ENCODE data around the gene MAP3K2. TPM values are rescaled to one million over a fixed set of nuclear protein-coding genes. Genes with fewer than 3 reads are reported as not detected.

MAP3K2 gene
- total RNA-seq, 1 donor = 41.6 TPM

DNA sequence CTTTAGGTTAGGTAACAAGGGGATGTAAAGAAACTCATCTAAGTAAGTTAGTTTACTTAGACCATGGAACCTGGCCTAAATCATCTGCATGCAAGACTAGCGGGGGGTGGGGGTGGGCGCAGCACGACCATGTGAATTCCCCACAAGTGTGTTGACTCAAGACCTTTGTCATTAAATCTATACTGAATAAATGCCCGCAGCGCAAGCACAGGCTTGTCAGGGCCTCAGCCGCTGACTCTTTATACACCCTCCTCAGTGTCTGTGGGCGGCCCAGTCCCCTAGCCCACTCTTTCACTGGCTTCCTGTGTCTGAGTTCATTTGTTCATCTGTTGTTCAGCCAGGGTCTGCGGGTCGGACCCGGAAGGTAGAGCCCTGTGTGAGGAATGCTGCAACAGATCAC, 17.8 kb downstream of the MAP3K2 start:
- H3K4me3 ChIP-seq (ENCODE audit: low read depth, low read length) = no peak overlapping the region
- TF ChIP-seq, protein P1, sequence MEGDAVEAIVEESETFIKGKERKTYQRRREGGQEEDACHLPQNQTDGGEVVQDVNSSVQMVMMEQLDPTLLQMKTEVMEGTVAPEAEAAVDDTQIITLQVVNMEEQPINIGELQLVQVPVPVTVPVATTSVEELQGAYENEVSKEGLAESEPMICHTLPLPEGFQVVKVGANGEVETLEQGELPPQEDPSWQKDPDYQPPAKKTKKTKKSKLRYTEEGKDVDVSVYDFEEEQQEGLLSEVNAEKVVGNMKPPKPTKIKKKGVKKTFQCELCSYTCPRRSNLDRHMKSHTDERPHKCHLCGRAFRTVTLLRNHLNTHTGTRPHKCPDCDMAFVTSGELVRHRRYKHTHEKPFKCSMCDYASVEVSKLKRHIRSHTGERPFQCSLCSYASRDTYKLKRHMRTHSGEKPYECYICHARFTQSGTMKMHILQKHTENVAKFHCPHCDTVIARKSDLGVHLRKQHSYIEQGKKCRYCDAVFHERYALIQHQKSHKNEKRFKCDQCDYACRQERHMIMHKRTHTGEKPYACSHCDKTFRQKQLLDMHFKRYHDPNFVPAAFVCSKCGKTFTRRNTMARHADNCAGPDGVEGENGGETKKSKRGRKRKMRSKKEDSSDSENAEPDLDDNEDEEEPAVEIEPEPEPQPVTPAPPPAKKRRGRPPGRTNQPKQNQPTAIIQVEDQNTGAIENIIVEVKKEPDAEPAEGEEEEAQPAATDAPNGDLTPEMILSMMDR (IDR thresholded peaks at IDR 0.05; ENCODE audit: insufficient read depth, low read length) = no peak
- DNase-seq (ENCODE audit: low read depth) = no peak

DNA sequence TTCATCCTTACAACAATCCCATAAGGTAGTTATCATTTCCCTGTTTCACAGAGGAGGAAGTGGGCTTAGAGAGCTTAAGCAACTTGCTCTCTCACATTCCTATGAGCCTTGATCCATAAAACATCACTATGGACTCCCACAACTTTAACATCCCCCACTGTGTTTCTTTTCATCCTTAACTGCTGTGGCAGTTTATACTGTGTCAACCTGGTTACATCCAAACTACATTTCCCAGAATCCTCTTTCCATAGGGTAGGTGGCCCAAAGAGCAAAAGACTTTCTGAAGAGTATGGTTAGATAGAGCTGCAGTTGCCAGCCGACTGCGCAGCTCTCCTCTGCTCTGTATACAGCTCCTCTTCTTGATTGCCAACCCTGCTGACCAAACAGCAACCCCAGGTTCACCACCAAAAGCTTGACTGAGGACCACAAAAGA, 22.5 kb downstream of the MAP3K2 start:
- H3K4me3 ChIP-seq (ENCODE audit: low read depth, low read length) = no peak overlapping the region
- no peak for DNase-seq (ENCODE audit: low read depth)
- TF ChIP-seq, protein P1 (IDR thresholded peaks at IDR 0.05; ENCODE audit: insufficient read depth, low read length) = no peak

- peak; percentile 23 for DNase-seq (ENCODE audit: low read depth)
- TF ChIP-seq, protein P1 (IDR thresholded peaks at IDR 0.05; ENCODE audit: insufficient read depth, low read length) = no peak
- H3K4me3 ChIP-seq (ENCODE audit: low read depth, low read length) = no peak overlapping the region
These were observed 24.8 kb downstream of the MAP3K2 start for GRCh38 chr2:127362971-127363370.

DNA sequence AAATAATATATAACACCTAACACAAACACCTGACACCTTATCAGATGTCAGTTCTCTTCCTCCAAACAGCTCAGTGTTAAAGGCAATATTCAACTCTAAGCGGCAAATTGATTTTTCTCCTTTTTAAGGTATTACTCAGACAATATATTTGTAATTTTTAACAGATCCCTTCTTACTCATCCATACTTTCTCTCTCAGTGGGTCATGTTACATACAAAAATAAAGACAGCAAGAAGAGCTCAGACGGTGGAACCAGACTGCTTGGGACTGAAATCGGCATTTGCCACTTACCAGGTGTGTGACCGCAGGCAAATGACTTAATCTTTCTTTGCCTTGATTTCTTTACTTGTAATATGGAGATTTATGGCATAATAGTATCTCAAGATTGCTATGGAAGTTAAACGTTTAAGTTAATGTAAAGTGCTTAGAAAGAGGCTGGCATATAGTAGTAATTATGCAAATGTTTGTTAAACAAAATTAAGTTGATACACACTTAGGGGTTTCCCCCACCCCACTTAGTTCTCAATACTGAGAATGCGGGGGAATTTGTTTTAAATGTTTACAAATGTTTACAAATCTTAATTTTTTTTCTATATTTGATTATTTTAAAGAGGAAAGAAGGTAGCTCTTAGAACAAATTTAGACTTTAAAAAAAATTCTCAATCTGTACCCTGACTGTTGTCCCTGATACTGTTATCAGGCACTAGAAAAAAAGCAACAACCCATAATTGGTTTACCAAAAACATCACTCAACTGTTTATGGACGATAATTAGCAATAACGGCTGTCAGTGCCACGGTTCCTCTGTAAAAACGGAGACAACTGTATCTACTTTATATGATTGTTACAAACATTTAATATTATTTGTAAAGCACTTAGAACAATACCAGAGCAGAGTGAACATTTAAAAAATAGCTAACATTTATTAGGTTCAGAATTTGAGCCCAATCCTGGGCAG, 25.6 kb downstream of the MAP3K2 start:
- TF ChIP-seq, protein P1 (IDR thresholded peaks at IDR 0.05; ENCODE audit: insufficient read depth, low read length) = no peak
- H3K4me3 ChIP-seq (ENCODE audit: low read depth, low read length) = no peak overlapping the region
- DNase-seq (ENCODE audit: low read depth) = no peak

- TF ChIP-seq, protein P1 (IDR thresholded peaks at IDR 0.05; ENCODE audit: insufficient read depth, low read length) = no peak
- no peak overlapping the region for H3K4me3 ChIP-seq (ENCODE audit: low read depth, low read length)
- no peak for DNase-seq (ENCODE audit: low read depth)
These were observed 27.5 kb downstream of the MAP3K2 start for GRCh38 chr2:127360242-127360641.

- TF ChIP-seq, protein P1 (IDR thresholded peaks at IDR 0.05; ENCODE audit: insufficient read depth, low read length) = no peak
- no peak for DNase-seq (ENCODE audit: low read depth)
- no peak overlapping the region for H3K4me3 ChIP-seq (ENCODE audit: low read depth, low read length)
These were observed 28.3 kb downstream of the MAP3K2 start for GRCh38 chr2:127359520-127359919.

Data from fibroblast of the aortic adventitia (primary cell).